Sigmoid colon (tissue), 4 donors: ENCODE data around the gene GPC4.

ENCODE experiments used
- POLR2A ChIP-seq, 2 donors: fragments of 450-650 bp; IDR thresholded peaks; one replicate each; pipeline ENCODE4 v1.6.1; 2016; ENCODE audit warnings: antibody characterized with exemption in 2 of 2, mild to moderate bottlenecking in 2 of 2, moderate library complexity in 2 of 2
- POLR2AphosphoS5 ChIP-seq, 4 donors: sonication (generic); formaldehyde crosslinking; IDR thresholded peaks; one replicate each; pipeline ENCODE4 v1.6.1; 2017; ENCODE audit warnings: antibody characterized with exemption in 4 of 4
- TF ChIP-seq, protein P1 (sequence below), 4 experiments: fragments of 450-650 bp in 3 of 4; fragments of 200-600 bp in 1 of 4; IDR thresholded peaks; one replicate each; pipeline ENCODE4 v1.5.1; 2016 to 2019; ENCODE audit warnings: antibody characterized with exemption in 4 of 4, mild to moderate bottlenecking in 3 of 4, moderate library complexity in 2 of 4

GRCh38 chrX:133314281-133314680 is 101.0 kb downstream of the GPC4 start:
- TF ChIP-seq, protein P1, sequence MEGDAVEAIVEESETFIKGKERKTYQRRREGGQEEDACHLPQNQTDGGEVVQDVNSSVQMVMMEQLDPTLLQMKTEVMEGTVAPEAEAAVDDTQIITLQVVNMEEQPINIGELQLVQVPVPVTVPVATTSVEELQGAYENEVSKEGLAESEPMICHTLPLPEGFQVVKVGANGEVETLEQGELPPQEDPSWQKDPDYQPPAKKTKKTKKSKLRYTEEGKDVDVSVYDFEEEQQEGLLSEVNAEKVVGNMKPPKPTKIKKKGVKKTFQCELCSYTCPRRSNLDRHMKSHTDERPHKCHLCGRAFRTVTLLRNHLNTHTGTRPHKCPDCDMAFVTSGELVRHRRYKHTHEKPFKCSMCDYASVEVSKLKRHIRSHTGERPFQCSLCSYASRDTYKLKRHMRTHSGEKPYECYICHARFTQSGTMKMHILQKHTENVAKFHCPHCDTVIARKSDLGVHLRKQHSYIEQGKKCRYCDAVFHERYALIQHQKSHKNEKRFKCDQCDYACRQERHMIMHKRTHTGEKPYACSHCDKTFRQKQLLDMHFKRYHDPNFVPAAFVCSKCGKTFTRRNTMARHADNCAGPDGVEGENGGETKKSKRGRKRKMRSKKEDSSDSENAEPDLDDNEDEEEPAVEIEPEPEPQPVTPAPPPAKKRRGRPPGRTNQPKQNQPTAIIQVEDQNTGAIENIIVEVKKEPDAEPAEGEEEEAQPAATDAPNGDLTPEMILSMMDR (IDR thresholded peaks at IDR 0.05), result no peak
- no peak for TF ChIP-seq POLR2A (IDR thresholded peaks at IDR 0.05)
- TF ChIP-seq POLR2AphosphoS5 (IDR thresholded peaks at IDR 0.05), result peak in 3 of 4 donors; percentile 5 to 38 (median 17)
